WTC11 (cell line): ENCODE data around the gene KRT80.

Source experiments
- ATF2 ChIP-seq: sonication (generic); formaldehyde crosslinking; IDR thresholded peaks from 2 replicates; pipeline ENCODE4 v1.8.1; 2022; ENCODE audit warnings: low read depth, missing genetic modification reagents, borderline replicate concordance
- CDX4 ChIP-seq: fragments of 250-450 bp; sonication (Bioruptor Pico); IDR thresholded peaks from 2 replicates; pipeline ENCODE4 v1.9.0; 2021; ENCODE audit warnings: moderate library complexity, mild to moderate bottlenecking, inconsistent platforms, borderline replicate concordance
- CTCF ChIP-seq: fragments of 200-600 bp; IDR thresholded peaks from 2 replicates; pipeline ENCODE4 v1.8.0; 2022; ENCODE audit warnings: antibody characterized with exemption
- ESRRA ChIP-seq: sonication (generic); formaldehyde crosslinking; IDR thresholded peaks from 2 replicates; pipeline ENCODE4 v1.8.1; 2022; ENCODE audit warnings: mild to moderate bottlenecking, missing genetic modification reagents, borderline replicate concordance
- GABPB1 ChIP-seq: sonication (generic); formaldehyde crosslinking; IDR thresholded peaks from 2 replicates; pipeline ENCODE4 v1.8.1; 2023; ENCODE audit warnings: mild to moderate bottlenecking, missing genetic modification reagents
- JAZF1 ChIP-seq: fragments of 250-450 bp; sonication (Bioruptor Pico); IDR thresholded peaks from 2 replicates; pipeline ENCODE4 v1.9.0; 2021; ENCODE audit warnings: moderate library complexity, mild to moderate bottlenecking, inconsistent platforms
- MAX ChIP-seq: sonication (generic); formaldehyde crosslinking; IDR thresholded peaks from 2 replicates; pipeline ENCODE4 v1.8.0; 2022; ENCODE audit warnings: mild to moderate bottlenecking, missing genetic modification reagents
- PRRX2 ChIP-seq: fragments of 250-450 bp; sonication (Bioruptor Pico); IDR thresholded peaks from 2 replicates; pipeline ENCODE4 v1.8.0; 2021; ENCODE audit warnings: mild to moderate bottlenecking
- SP1 ChIP-seq: sonication (generic); formaldehyde crosslinking; conservative IDR thresholded peaks from 2 replicates; pipeline ENCODE4 v1.8.1; 2022; ENCODE audit warnings: missing genetic modification reagents
- USF1 ChIP-seq: sonication (generic); formaldehyde crosslinking; IDR thresholded peaks from 2 replicates; pipeline ENCODE4 v1.8.0; 2022; ENCODE audit warnings: mild to moderate bottlenecking, missing genetic modification reagents
- ZNF232 ChIP-seq: sonication (generic); formaldehyde crosslinking; IDR thresholded peaks from 2 replicates; pipeline ENCODE4 v1.8.0; 2022; ENCODE audit warnings: mild to moderate bottlenecking, missing genetic modification reagents

GRCh38 chr12:52191841-52192791 is at the start of gene KRT80:
- no peak for TF ChIP-seq CTCF
- TF ChIP-seq SP1 (CRISPR knock-in tag) = no peak
- TF ChIP-seq MAX (CRISPR knock-in tag) = no peak
- no peak for TF ChIP-seq PRRX2
- TF ChIP-seq JAZF1 = no peak
- no peak for TF ChIP-seq USF1 (CRISPR knock-in tag)
- TF ChIP-seq CDX4 (CRISPR knock-in tag) = no peak
- TF ChIP-seq ZNF232 (CRISPR knock-in tag) = no peak
- no peak for TF ChIP-seq ATF2 (CRISPR knock-in tag)
- no peak for TF ChIP-seq GABPB1 (CRISPR knock-in tag)
- TF ChIP-seq ESRRA (CRISPR knock-in tag) = no peak
